Epithelial cell of proximal tubule (primary cell): Measurements from ENCODE around the gene TENM3. TPM values are rescaled to one million over a fixed set of nuclear protein-coding genes. Genes with fewer than 3 reads are reported as not detected.

Source experiments
- DNase-seq: peaks from one replicate; pipeline ENCODE4 v3.0.0-alpha.2; 2011; ENCODE audit warnings: low read depth
- H3K4me3 ChIP-seq: 2 replicates; pipeline ENCODE4 v1.5.1; 2011; ENCODE audit warnings: low read depth, mild to moderate bottlenecking, low read length
- CTCF ChIP-seq: conservative IDR thresholded peaks from 2 replicates; pipeline ENCODE4 v1.5.1; 2012; ENCODE audit warnings: low read depth, mild to moderate bottlenecking, low read length
- total RNA-seq: library from RNA; depleted of rRNA; stranded (reverse); fragments of >200 nt; gene quantifications from 2 replicates; pipeline ENCODE4 v1.2.3, GENCODE V29; 2015

Gene TENM3
- total RNA-seq, 1 donor from 2014 or later = 2.4 TPM

GRCh38 chr4:182271731-182272130 lies 28.5 kb downstream of the TENM3 start:
- TF ChIP-seq CTCF = no peak
- H3K4me3 ChIP-seq = no peak overlapping the region
- no peak for DNase-seq

GRCh38 chr4:182272151-182272550 lies 28.9 kb downstream of the TENM3 start:
- TF ChIP-seq CTCF = no peak

GRCh38 chr4:182273191-182273935 lies 30.2 kb downstream of the TENM3 start:
- no peak for TF ChIP-seq CTCF
- H3K4me3 ChIP-seq = no peak overlapping the region
- no peak for DNase-seq

More at GRCh38 chr4:182272151-182272550, 28.9 kb downstream of the TENM3 start:
- DNase-seq = no peak
- no peak overlapping the region for H3K4me3 ChIP-seq

- TF ChIP-seq CTCF = no peak
- H3K4me3 ChIP-seq = no peak overlapping the region
- no peak for DNase-seq
Observed at GRCh38 chr4:182276210-182277109, 33.3 kb downstream of the TENM3 start.

GRCh38 chr4:182277377-182277776 lies 34.2 kb downstream of the TENM3 start:
- TF ChIP-seq CTCF = no peak
- no peak overlapping the region for H3K4me3 ChIP-seq
- DNase-seq = no peak

GRCh38 chr4:182278729-182279128 lies 35.5 kb downstream of the TENM3 start:
- no peak overlapping the region for H3K4me3 ChIP-seq
- TF ChIP-seq CTCF = no peak
- no peak for DNase-seq
